GM15510 (cell line): ENCODE measurements around the gene TSPAN32.

ENCODE experiments used
- POLR2A ChIP-seq: IDR thresholded peaks from 3 replicates; pipeline ENCODE4 v1.6.1; 2011; ENCODE audit warnings: borderline replicate concordance; ENCODE audit not compliant: insufficient read length; ENCODE audit errors: extremely low read depth

The TSPAN32 gene

GRCh38 chr11:2273311-2273710 is 28.5 kb upstream of the TSPAN32 start:
- no peak for TF ChIP-seq POLR2A

DNA sequence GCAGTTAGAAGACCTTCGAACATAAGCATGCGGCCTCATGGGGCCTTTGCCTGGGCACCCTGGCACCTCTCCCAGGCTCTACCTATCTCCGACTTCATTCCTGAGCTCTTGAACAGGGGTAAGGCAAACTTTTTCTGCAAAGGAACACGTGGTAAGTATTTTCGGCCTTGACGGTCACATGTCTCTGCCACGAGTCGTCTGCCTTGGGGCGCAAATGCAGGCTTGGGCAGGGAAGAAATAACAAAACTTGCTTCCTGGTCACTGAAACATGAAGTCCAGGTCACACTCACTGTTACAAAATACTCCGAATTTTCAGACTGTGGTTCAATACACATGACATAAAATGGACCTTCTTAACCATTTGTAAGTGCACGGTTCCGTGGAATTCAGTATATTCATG is 28.0 kb upstream of the TSPAN32 start:
- TF ChIP-seq POLR2A: no peak

- no peak for TF ChIP-seq POLR2A
These were observed 26.2 kb upstream of the TSPAN32 start for GRCh38 chr11:2275334-2276279.

GRCh38 chr11:2276280-2277007 is 25.4 kb upstream of the TSPAN32 start:
- TF ChIP-seq POLR2A: no peak

- TF ChIP-seq POLR2A: no peak
These were observed 24.8 kb upstream of the TSPAN32 start for GRCh38 chr11:2277008-2277346.

DNA sequence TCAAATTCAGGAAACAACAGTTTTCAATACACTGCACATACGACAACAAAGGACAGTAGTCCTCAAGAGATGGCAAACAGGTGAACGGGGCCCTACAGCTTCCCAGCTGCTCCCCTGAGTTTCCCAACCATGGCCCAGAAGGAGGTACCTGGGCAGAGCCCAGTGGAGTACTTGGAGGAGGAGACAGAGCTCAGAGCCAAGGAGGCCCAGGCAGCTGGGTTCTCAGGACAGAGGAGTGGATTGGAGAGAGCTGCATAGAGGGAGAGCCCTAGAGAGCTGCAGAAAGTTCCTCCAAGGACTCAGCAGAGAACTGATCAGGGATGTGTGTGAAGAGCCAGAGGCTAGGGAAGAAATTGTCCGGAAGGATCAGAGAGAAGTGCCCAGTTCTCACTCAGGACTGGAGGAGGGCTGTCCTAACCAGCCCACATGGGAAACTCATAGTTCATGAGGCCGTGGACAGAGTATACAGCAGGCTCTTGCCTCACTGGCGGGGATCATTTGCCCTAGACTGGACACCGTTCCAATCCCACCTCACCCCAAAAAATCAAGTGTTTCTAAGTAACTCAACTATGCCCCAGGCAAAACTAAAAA is 23.8 kb upstream of the TSPAN32 start:
- no peak for TF ChIP-seq POLR2A

- TF ChIP-seq POLR2A: no peak
These were observed 21.6 kb upstream of the TSPAN32 start for GRCh38 chr11:2280208-2280607.

DNA sequence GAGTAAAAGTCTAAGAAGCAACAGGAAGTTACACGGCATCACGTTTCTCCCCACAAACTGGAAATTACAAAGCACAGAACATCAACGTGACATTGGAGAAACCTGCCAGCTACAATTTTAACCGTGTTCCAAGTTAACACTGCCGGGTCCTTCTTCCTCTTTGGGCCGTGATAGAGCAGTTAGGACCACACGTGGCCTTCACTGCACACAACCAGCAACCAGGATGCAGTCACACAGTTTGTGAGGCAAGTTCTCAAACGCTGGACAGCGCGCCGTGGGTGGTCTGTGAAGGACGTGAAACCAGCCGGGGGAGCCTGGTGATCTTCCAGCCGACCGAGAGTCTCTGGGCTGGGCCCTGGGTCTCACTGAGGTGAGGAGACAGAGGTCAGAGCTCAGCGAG is 14.7 kb upstream of the TSPAN32 start:
- no peak for TF ChIP-seq POLR2A

DNA sequence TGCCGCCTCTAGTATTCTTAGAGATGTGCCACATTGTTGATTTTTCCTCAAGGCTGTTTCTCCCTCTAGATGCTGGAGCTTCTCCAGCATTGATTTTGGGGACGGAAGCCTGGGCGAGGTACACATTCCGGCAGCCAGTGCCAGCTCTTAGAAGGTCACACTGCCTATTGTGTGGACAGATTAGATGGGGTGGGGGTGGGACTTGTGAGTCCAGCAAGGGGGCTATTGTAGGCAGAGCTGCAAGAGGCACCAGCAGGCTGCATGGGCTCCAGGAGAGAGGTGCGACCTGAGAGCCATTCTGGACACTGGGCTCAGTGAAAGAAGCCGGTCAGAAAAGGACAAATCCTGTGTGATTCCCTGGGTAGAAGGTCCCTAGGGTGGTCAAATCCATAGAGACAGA is 12.5 kb upstream of the TSPAN32 start:
- no peak for TF ChIP-seq POLR2A

DNA sequence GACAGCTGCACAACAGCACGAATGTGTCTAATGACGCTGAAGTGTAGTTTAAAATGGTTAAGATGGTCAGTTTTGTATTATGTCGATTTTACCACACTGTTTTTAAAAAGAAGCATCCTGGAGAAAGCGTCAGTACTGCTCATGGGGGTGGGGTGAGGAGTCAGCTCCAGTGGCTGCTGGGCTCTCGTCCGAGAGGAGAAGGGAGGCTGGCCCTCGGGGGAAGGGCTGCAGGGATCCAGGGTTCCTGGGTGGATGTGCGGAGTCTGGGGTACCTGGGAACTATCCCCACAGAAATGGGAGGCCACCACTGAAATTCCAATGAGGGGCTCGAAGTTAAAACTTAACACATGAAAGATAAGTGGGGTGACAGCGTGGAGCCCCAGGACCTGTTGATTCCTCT is 12.0 kb upstream of the TSPAN32 start:
- TF ChIP-seq POLR2A: no peak

DNA sequence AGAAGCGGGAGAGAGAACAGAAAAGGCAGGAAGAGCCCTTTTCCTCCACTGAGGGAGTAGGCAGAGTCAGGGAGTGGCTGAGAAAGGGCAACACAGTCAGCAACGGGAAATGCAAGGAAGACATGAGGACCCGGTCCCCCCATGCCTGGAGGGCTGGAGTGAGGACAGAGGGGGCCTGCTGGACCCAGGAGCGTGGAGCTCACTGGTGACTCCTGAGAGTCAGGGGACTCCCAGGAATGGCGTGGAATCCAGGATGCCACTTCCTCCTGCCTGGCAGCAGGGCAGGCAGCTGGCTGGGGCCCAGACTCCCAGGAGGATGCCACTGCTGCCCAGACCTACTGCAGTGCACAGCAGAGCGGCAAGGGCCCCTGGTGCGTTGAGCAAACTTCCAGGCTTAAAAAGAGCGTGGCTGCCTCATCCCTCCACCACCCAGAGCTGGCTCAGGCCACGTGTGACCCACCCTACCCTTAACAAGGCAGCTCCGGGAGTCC is 11.4 kb upstream of the TSPAN32 start:
- TF ChIP-seq POLR2A: no peak

DNA sequence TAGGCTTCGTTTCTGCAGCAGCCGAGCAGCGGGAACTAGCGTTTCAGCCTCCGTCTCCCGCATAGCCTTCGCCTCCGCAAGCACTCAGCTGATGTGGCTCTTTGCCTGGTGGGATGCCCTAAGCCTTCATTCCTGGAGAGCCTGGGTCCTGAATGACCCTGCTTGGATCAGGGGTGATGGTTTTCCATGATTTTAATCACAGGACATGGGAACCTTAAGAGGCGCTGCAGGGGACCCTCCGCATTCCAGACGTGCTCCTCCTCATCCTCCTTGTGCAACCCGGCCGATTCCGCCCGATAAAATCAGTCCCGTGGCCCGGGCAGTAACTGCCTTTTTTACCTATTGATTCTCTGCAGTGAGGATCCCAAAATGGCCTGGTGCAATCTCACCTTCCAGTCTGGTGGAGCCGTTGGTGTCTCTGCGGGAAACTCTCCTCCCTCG is 8.3 kb upstream of the TSPAN32 start:
- no peak for TF ChIP-seq POLR2A

DNA sequence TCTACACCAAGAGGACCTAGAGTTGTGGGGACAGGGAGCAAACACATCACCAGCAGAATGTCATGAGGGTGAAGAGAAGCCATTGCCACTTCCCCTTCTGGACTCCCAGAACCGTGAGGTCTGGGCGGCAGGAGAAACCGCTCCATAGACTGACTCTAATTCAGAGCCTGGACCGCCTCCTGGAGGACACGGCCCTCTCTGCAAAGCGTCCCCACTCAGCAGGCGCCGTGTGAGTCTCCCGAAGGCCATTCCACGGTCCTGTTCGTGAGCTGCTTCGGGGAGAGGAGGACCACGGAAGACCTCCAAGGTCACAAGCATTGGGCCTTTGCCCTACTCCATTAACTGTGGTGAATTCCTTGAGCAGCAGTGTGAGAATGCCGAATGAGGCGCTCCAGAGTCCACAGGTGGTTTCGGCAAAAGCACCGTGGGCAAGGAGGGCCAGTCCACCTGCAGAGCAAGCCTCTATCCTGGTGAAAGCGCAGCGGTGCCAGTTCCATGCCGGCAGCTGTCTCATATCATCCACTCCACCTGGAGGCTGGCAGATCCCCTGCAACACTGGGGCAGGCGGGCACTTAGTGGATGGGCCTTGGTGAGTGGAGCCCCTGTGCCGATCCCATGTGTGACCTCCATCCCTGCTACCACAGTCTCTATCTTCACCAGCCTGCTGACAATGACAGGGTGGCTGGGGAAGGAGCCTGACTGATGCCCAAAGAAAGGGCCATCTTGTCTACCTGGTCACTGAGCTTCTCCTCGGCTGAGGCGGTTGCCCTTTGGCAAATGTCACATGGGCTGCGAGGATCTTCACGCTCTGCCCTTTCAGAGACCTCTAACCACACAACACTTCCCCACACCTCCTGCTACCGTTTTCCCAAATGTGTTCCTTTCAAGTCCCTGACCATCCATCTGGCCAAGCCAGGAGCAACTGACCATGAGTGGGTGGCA is 7.6 kb upstream of the TSPAN32 start:
- no peak for TF ChIP-seq POLR2A

DNA sequence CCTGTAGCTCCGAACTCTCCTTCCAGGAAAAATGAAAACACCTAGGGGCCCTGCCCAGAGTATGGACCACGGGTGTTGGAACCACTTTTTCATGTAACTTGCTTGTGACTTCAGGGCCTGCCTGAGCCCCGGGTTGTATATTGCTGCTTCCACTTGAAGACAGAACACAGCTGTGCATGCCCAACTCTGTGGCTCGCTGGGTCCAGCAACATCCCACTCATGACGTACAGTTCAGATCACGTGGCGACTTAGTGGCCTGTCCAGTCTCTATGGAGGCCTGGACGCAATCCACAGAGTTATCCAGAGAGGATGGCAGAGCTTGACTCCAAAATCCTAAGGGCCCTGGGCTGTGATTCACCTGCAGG is 6.9 kb upstream of the TSPAN32 start:
- no peak for TF ChIP-seq POLR2A
